WTC11 (cell line): ENCODE data around the gene RUNX2. TPM values are rescaled to one million over a fixed set of nuclear protein-coding genes. Genes with fewer than 3 reads are reported as not detected.

Experiments used
- ATAC-seq: fragments of 200-7000 bp; cut with Tn5 transposase; 2 replicates; pipeline ENCODE4 v1.10.0; 2021; ENCODE audit warnings: mild to moderate bottlenecking, moderate library complexity
- CTCF ChIA-PET: fragments of 300-600 bp; sonication (Branson Sonifier 250); formaldehyde crosslinking; loops from one replicate; lab custom pipeline; 2021; ENCODE audit warnings: antibody characterized with exemption; lab: Charles Lee
- POLR2A ChIA-PET: fragments of 350-600 bp; sonication (Branson Sonifier 250); formaldehyde crosslinking; loops from one replicate; lab custom pipeline; 2021; ENCODE audit warnings: antibody characterized with exemption; lab: Charles Lee
- DNase-seq: peaks from one replicate; pipeline ENCODE4 v3.0.0; 2021; ENCODE audit warnings: low spot score
- H3K27ac Mint-ChIP-seq: 2 replicates; pipeline ENCODE4 v1.8.0; 2021; ENCODE audit warnings: mixed read lengths
- H3K27me3 Mint-ChIP-seq: 2 replicates; pipeline ENCODE4 v1.8.0; 2021; ENCODE audit warnings: low read depth, mild to moderate bottlenecking, moderate library complexity, mixed read lengths
- H3K36me3 Mint-ChIP-seq: 2 replicates; pipeline ENCODE4 v1.8.0; 2021; ENCODE audit warnings: mixed read lengths
- H3K4me1 Mint-ChIP-seq: 2 replicates; pipeline ENCODE4 v1.8.0; 2022; ENCODE audit warnings: mixed read lengths
- H3K4me3 Mint-ChIP-seq: 2 replicates; pipeline ENCODE4 v1.8.0; 2021; ENCODE audit warnings: mild to moderate bottlenecking, moderate library complexity, mixed read lengths
- H3K9me3 Mint-ChIP-seq: 2 replicates; pipeline ENCODE4 v1.8.0; 2021; ENCODE audit warnings: mixed read lengths
- AFF4 ChIP-seq: sonication (generic); formaldehyde crosslinking; IDR thresholded peaks from 2 replicates; pipeline ENCODE4 v1.8.1; 2023; ENCODE audit warnings: mild to moderate bottlenecking, missing genetic modification reagents, borderline replicate concordance
- ARID4B ChIP-seq: sonication (generic); formaldehyde crosslinking; IDR thresholded peaks from 2 replicates; pipeline ENCODE4 v1.8.0; 2023; ENCODE audit warnings: missing genetic modification reagents, mild to moderate bottlenecking, borderline replicate concordance
- E2F4 ChIP-seq: sonication (generic); formaldehyde crosslinking; IDR thresholded peaks from 2 replicates; pipeline ENCODE4 v1.8.1; 2022; ENCODE audit warnings: low read depth, mild to moderate bottlenecking, moderate library complexity, missing genetic modification reagents, borderline replicate concordance
- FOXJ3 ChIP-seq: sonication (generic); formaldehyde crosslinking; IDR thresholded peaks from 2 replicates; pipeline ENCODE4 v1.9.0; 2021; ENCODE audit warnings: missing genetic modification reagents, mild to moderate bottlenecking, borderline replicate concordance
- FOXP4 ChIP-seq: sonication (generic); formaldehyde crosslinking; IDR thresholded peaks from 2 replicates; pipeline ENCODE4 v1.8.0; 2022; ENCODE audit warnings: mild to moderate bottlenecking, missing genetic modification reagents
- GABPB1 ChIP-seq: sonication (generic); formaldehyde crosslinking; IDR thresholded peaks from 2 replicates; pipeline ENCODE4 v1.8.1; 2023; ENCODE audit warnings: mild to moderate bottlenecking, missing genetic modification reagents
- IRF1 ChIP-seq: sonication (generic); formaldehyde crosslinking; IDR thresholded peaks from 2 replicates; pipeline ENCODE4 v1.8.0; 2023; ENCODE audit warnings: missing genetic modification reagents
- MAX ChIP-seq: sonication (generic); formaldehyde crosslinking; IDR thresholded peaks from 2 replicates; pipeline ENCODE4 v1.8.0; 2022; ENCODE audit warnings: mild to moderate bottlenecking, missing genetic modification reagents
- TCF7 ChIP-seq: sonication (generic); formaldehyde crosslinking; IDR thresholded peaks from 2 replicates; pipeline ENCODE4 v1.8.0; 2022; ENCODE audit warnings: mild to moderate bottlenecking, low read depth, missing genetic modification reagents, moderate library complexity
- total RNA-seq: library from RNA; stranded (reverse); gene quantifications from 3 replicates; pipeline ENCODE4 v1.2.3, GENCODE V29; 2021

The RUNX2 gene
- total RNA-seq, 1 experiment from 2014 or later: 0.28 TPM

- Mint-ChIP-seq H3K27ac (no peak overlapping the region), H3K4me3 (peak overlapping the region; percentile 92), H3K4me1 (peaks cover 37% of the 10 kb centered on the region), H3K27me3 (peaks cover 89% of the 10 kb centered on the region), H3K36me3 (no peaks in the 10 kb centered on the region), H3K9me3 (no peaks in the 10 kb centered on the region)
- DNase-seq (peak; percentile 74), ATAC-seq (peak; percentile 51)
- POLR2A ChIA-PET: no interaction called here
- TF ChIP-seq FOXP4 (CRISPR knock-in tag) (0 out of 2 replicates have a peak, but pooled peaks have one; percentile 32), MAX (CRISPR knock-in tag) (peak; percentile 60), ARID4B (no peak)
- CTCF ChIA-PET: interaction anchor here (0.6 to 1.6 kb wide), 6 partner anchors 41 to 944 kb away, joined by 3 to 8 read pairs (median 5); no protein-coding TSS in a partner anchor
Observed at GRCh38 chr6:45419571-45420082, 91.5 kb downstream of the RUNX2 start.

GRCh38 chr6:45420083-45420908 lies 92.2 kb downstream of the RUNX2 start:
- POLR2A ChIA-PET: no interaction called here
- peak; percentile 2; the same call in 1 of the 2 replicates for ATAC-seq

More at GRCh38 chr6:45420083-45420908, 92.2 kb downstream of the RUNX2 start:
- CTCF ChIA-PET: interaction anchor here (0.8 to 1.6 kb wide), 5 partner anchors 42 to 945 kb away, joined by 4 to 8 read pairs (median 6); no protein-coding TSS in a partner anchor
- DNase-seq: peak; percentile 12
- no peaks in the 10 kb centered on the region for H3K9me3 Mint-ChIP-seq
- no peaks in the 10 kb centered on the region for H3K36me3 Mint-ChIP-seq
- peak overlapping the region; percentile 92 for H3K4me3 Mint-ChIP-seq
- no peak overlapping the region for H3K27ac Mint-ChIP-seq
- peaks cover 96% of the 10 kb centered on the region for H3K27me3 Mint-ChIP-seq
- H3K4me1 Mint-ChIP-seq: peaks cover 37% of the 10 kb centered on the region
- TF ChIP-seq MAX (CRISPR knock-in tag) (0 out of 2 replicates have a peak, but pooled peaks have one; percentile 28), E2F4 (CRISPR knock-in tag) (no peak), IRF1 (CRISPR knock-in tag) (no peak), TCF7 (CRISPR knock-in tag) (no peak), FOXJ3 (CRISPR knock-in tag) (no peak), GABPB1 (no peak), AFF4 (CRISPR knock-in tag) (no peak)
